Vagina (tissue), 2 donors: Measurements from ENCODE around the gene ZNF844. TPM values are rescaled to one million over a fixed set of nuclear protein-coding genes. Genes with fewer than 3 reads are reported as not detected.
A peak's percentile ranks its signal among the peaks of the same experiment; 100 is the strongest.
"Not testable (repeated sequence)": the region's sequence is repeated elsewhere in the genome, so short reads cannot be mapped to it uniquely, and the experiment has no call there.

Experiments
- DNase-seq, 2 donors: peaks; one replicate each; pipeline ENCODE4 v3.0.0-alpha.2; 2017; ENCODE audit errors: extremely low spot score in 2 of 2
- H3K27ac ChIP-seq: fragments of 200-600 bp; sonication (generic); one replicate; pipeline ENCODE4 v1.5.1; 2019
- H3K27me3 ChIP-seq: fragments of 200-600 bp; sonication (generic); one replicate; pipeline ENCODE4 v1.5.1; 2019
- H3K36me3 ChIP-seq, 2 donors: fragments of 200-600 bp; sonication (generic); one replicate each; pipeline ENCODE4 v1.5.1; 2017 to 2019
- H3K4me1 ChIP-seq: fragments of 200-600 bp; sonication (generic); one replicate; pipeline ENCODE4 v1.5.1; 2019
- H3K4me3 ChIP-seq, 2 donors: fragments of 200-600 bp; sonication (generic); 1 replicate in 1 of 2; 2 replicates in 1 of 2; pipeline ENCODE4 v1.5.1; 2016 to 2019
- H3K9me3 ChIP-seq: fragments of 200-600 bp; sonication (generic); one replicate; pipeline ENCODE4 v1.5.1; 2019
- POLR2A ChIP-seq, 2 donors: fragments of 450-650 bp; IDR thresholded peaks; one replicate each; pipeline ENCODE4 v1.6.1; 2017; ENCODE audit warnings: antibody characterized with exemption in 2 of 2, mild to moderate bottlenecking in 2 of 2, moderate library complexity in 2 of 2
- POLR2AphosphoS5 ChIP-seq, 2 donors: sonication (generic); formaldehyde crosslinking; IDR thresholded peaks; one replicate each; pipeline ENCODE4 v1.9.0; 2017; ENCODE audit warnings: antibody characterized with exemption in 2 of 2, mild to moderate bottlenecking in 2 of 2, low read depth in 1 of 2; ENCODE audit not compliant: insufficient read depth in 1 of 2
- intact Hi-C: fragments of 100-400 bp; cut with DNase I; formaldehyde crosslinking; loops from one replicate; pipeline ENCODE4 v1.15.1; 2023
- total RNA-seq: library from RNA; depleted of rRNA; stranded (reverse); fragments of >200 nt; gene quantifications from one replicate; pipeline ENCODE4 v1.2.3, GENCODE V29; 2016
- TF ChIP-seq, protein P1 (sequence below), 3 experiments: fragments of 450-650 bp in 2 of 3; fragments of 200-600 bp in 1 of 3; sonication (generic) in 1 of 3; IDR thresholded peaks; one replicate each; pipeline ENCODE4 v1.5.1; 2017 to 2019; ENCODE audit warnings: antibody characterized with exemption in 3 of 3, mild to moderate bottlenecking in 2 of 3, moderate library complexity in 2 of 3

Gene ZNF844
- total RNA-seq, 1 donor from 2014 or later = 7.4 TPM

GRCh38 chr19:12092956-12093355 lies 28.4 kb downstream of the ZNF844 start:
- peak overlapping the region; percentile 79 for H3K27ac ChIP-seq
- no peaks in the 10 kb centered on the region for H3K27me3 ChIP-seq
- no peaks in the 10 kb centered on the region for H3K36me3 ChIP-seq
- intact Hi-C loops = no loop called here
- DNase-seq = no peak
- H3K4me3 ChIP-seq = peak overlapping the region; percentile 51 to 73
- peaks cover 12% of the 10 kb centered on the region for H3K4me1 ChIP-seq
- no peak for TF ChIP-seq POLR2A (IDR thresholded peaks at IDR 0.05)
- no peak for TF ChIP-seq POLR2AphosphoS5 (IDR thresholded peaks at IDR 0.05; ENCODE audit: insufficient read depth in 1 of 2, low read depth in 1 of 2)
- TF ChIP-seq, protein P1, sequence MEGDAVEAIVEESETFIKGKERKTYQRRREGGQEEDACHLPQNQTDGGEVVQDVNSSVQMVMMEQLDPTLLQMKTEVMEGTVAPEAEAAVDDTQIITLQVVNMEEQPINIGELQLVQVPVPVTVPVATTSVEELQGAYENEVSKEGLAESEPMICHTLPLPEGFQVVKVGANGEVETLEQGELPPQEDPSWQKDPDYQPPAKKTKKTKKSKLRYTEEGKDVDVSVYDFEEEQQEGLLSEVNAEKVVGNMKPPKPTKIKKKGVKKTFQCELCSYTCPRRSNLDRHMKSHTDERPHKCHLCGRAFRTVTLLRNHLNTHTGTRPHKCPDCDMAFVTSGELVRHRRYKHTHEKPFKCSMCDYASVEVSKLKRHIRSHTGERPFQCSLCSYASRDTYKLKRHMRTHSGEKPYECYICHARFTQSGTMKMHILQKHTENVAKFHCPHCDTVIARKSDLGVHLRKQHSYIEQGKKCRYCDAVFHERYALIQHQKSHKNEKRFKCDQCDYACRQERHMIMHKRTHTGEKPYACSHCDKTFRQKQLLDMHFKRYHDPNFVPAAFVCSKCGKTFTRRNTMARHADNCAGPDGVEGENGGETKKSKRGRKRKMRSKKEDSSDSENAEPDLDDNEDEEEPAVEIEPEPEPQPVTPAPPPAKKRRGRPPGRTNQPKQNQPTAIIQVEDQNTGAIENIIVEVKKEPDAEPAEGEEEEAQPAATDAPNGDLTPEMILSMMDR (IDR thresholded peaks at IDR 0.05) = no peak
- H3K9me3 ChIP-seq = no peaks in the 10 kb centered on the region

DNA sequence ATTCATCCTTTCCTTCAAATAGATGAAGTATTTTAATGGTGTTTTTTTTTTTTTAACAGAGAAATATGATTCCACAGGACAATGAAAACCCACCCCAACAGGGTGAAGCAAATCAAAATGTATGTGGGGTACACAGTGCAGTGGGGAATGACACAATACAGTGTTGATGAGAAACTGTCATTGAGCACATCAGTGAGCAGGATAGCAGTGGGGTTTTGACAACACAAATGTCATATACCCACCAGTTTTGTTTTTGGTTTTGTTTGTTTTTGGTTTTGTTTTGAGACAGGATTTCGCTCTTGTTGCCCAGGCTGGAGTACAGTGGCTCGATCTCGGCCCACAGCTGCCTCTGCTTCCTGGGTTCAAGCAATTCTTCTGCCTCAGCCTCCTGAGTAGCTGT lies 29.2 kb downstream of the ZNF844 start:
- H3K27me3 ChIP-seq = no peaks in the 10 kb centered on the region
- H3K4me1 ChIP-seq = peaks cover 12% of the 10 kb centered on the region
- H3K27ac ChIP-seq = no peak overlapping the region
- DNase-seq = no peak
- no peaks in the 10 kb centered on the region for H3K36me3 ChIP-seq
- H3K4me3 ChIP-seq = no peak overlapping the region
- H3K9me3 ChIP-seq = no peaks in the 10 kb centered on the region
- intact Hi-C loops = no loop called here
- no peak for TF ChIP-seq POLR2A (IDR thresholded peaks at IDR 0.05)
- no peak for TF ChIP-seq POLR2AphosphoS5 (IDR thresholded peaks at IDR 0.05; ENCODE audit: insufficient read depth in 1 of 2, low read depth in 1 of 2)
- TF ChIP-seq, protein P1 (IDR thresholded peaks at IDR 0.05) = no peak

GRCh38 chr19:12095111-12095790 lies 30.7 kb downstream of the ZNF844 start:
- H3K4me3 ChIP-seq = no peak overlapping the region
- H3K27me3 ChIP-seq = no peaks in the 10 kb centered on the region
- no peak overlapping the region for H3K27ac ChIP-seq
- H3K36me3 ChIP-seq = no peaks in the 10 kb centered on the region
- H3K4me1 ChIP-seq = peaks cover 12% of the 10 kb centered on the region
- TF ChIP-seq, protein P1 (IDR thresholded peaks at IDR 0.05) = no peak
- TF ChIP-seq POLR2AphosphoS5 (IDR thresholded peaks at IDR 0.05; ENCODE audit: insufficient read depth in 1 of 2, low read depth in 1 of 2) = no peak
- TF ChIP-seq POLR2A (IDR thresholded peaks at IDR 0.05) = no peak
- no peaks in the 10 kb centered on the region for H3K9me3 ChIP-seq
- no peak for DNase-seq
- intact Hi-C loops = no loop called here

- intact Hi-C loops = no loop called here
- TF ChIP-seq POLR2A (IDR thresholded peaks at IDR 0.05) (no peak), POLR2AphosphoS5 (IDR thresholded peaks at IDR 0.05; ENCODE audit: insufficient read depth in 1 of 2, low read depth in 1 of 2) (peak in 1 of 2 donors; percentile 49)
- TF ChIP-seq, protein P1 (IDR thresholded peaks at IDR 0.05) = no peak
- H3K9me3 ChIP-seq = no peaks in the 10 kb centered on the region
- no peaks in the 10 kb centered on the region for H3K4me1 ChIP-seq
- H3K27ac ChIP-seq = no peak overlapping the region
- no peaks in the 10 kb centered on the region for H3K36me3 ChIP-seq
- H3K27me3 ChIP-seq = no peaks in the 10 kb centered on the region
- no peak for DNase-seq
- H3K4me3 ChIP-seq = no peak overlapping the region
Observed at GRCh38 chr19:12098040-12098439, 33.5 kb downstream of the ZNF844 start.

GRCh38 chr19:12103909-12104308 lies 39.4 kb downstream of the ZNF844 start:
- DNase-seq = not testable (repeated sequence)

More at GRCh38 chr19:12103909-12104308, 39.4 kb downstream of the ZNF844 start:
- H3K27me3 ChIP-seq, intact Hi-C loops, H3K4me3 ChIP-seq, H3K4me1 ChIP-seq, H3K27ac ChIP-seq, H3K9me3 ChIP-seq, H3K36me3 ChIP-seq: not testable (repeated sequence)
